ENCODE data around the gene TTK.

Gene TTK

DNA sequence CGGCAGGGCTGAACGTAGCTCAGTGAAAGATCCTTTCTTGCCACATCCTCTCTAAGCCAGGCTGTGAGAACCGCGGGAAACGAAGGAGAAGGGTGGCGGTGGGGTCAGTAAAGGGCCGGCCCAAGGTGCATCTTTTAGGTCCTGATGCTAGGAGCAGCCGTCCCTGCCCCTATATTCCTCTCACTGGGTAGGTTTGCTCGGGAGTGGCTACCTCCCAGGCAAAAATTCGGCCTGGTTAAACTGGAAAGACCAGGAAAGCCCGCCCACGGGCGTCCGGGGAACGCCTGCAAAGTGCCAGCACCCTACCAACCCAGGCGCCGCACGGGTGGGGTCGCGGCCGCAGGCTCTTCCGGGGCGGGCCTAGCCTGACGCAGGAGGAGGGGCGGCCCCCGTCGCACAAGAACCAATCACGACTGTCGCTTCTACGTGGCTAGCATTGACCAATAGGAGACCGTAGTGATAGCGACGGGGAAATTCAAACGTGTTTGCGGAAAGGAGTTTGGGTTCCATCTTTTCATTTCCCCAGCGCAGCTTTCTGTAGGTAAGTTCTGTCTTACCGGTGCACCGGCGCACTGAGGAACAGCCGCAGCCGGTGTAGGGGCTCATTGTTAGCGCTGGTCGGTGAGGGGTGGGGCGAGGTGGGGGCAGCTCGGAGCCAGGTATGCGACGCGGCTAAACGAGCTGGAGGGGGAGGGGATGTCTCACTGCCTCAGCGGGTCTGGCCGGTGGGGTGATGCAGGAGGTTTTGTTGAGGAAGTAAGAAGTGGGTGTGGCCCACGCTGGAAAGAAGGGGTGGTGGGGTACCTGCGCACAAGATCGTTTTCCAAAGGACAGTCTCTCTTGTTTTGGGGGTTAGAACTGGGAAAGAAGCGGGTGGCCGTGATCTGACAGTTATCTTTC lies at the start of gene TTK:
Gene TTK, plus strand, starts transcription at position 477 of the 900 bp plus-strand sequence. CDS start 1,195 bp downstream, outside the sequence.
- peak; percentile 81 for DNase-seq

GRCh38 chr6:79954849-79955248 lies 49.6 kb upstream of the TTK start:
- DNase-seq = no peak

DNA sequence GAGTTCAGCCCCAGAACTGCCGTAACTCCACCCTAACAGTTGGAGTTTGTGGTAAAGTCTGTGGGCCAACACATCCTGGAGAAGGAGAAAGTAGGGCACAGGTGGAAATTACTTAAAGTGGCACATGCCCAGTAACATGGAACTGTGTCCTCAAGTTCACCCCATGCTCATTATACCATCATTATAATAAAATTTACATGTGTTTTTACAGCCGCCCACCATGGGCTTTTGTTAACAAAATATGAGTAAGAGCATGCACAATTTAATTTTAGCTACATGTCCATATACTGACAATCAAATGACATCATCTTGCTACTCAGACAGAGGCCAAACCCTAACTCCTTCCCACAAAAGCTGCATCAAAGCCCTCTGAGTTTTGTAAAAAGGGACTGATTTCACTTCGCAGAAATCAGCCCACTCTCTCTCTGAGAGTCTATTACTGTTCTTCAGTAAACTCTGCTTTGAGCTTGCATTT lies 39.8 kb upstream of the TTK start:
- DNase-seq = no peak

GRCh38 chr6:79967178-79967577 lies 37.3 kb upstream of the TTK start:
- no peak for DNase-seq

DNA sequence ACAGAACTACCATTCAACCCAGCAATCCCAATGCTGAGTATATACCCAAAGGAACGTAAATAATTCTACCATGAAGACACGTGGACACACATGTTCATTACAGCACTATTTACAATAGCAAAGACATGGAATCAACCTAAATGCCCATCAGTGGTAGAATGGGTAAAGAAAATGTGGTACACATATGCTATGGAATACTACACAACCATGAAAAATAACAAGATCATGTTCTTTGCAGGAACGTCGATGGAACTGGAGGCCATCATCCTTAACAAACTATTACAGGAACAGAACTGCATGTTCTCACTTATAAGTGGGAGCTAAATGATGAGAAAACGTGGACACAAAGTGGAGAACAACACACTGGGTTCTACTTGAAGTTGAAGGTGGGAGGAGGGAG lies 34.7 kb upstream of the TTK start:
- no peak for DNase-seq

- DNase-seq = no peak
Observed at GRCh38 chr6:79971193-79971592, 33.3 kb upstream of the TTK start.

- no peak for DNase-seq
Observed at GRCh38 chr6:79981652-79982051, 22.8 kb upstream of the TTK start.

DNA sequence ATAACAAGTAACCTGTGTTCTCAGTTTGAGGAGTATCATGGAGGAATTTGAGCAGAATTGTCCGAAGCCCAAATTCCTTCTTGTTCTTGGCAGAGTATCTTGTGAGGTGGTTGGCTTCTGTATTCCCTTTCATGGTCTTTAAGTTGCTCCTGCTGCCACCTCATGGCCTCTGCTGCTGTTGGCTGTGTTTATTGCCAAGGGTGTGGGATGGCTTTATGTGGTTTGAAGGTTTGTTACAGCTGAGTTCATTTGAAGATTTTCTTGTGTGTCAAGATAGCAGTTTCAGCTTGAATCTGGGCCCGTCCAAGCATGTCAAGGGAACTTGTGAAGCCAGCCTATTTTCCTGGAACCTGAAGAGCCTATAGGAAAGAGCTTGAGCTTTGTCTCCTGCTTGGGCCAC lies 20.2 kb upstream of the TTK start:
- DNase-seq = no peak

- DNase-seq = no peak
Observed at GRCh38 chr6:79985128-79985527, 19.3 kb upstream of the TTK start.

DNA sequence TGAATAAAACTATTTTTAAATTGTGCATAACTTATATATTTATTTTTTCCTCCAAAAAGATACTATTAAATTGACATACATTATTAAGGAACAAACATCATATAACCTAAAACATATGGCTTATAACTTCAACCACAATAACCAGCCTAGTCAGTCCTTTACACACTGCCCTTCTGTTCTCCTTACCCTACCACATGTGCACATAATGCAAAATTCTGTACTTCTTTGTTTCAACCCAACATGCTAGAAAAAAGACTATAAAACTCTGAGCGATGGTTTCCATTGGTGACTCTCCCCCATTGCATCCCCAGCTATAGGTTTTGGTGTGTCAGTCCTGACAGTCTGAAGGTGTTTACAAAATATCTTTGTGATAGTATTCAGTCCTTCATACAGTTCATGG lies 14.8 kb upstream of the TTK start:
- no peak for DNase-seq

DNA sequence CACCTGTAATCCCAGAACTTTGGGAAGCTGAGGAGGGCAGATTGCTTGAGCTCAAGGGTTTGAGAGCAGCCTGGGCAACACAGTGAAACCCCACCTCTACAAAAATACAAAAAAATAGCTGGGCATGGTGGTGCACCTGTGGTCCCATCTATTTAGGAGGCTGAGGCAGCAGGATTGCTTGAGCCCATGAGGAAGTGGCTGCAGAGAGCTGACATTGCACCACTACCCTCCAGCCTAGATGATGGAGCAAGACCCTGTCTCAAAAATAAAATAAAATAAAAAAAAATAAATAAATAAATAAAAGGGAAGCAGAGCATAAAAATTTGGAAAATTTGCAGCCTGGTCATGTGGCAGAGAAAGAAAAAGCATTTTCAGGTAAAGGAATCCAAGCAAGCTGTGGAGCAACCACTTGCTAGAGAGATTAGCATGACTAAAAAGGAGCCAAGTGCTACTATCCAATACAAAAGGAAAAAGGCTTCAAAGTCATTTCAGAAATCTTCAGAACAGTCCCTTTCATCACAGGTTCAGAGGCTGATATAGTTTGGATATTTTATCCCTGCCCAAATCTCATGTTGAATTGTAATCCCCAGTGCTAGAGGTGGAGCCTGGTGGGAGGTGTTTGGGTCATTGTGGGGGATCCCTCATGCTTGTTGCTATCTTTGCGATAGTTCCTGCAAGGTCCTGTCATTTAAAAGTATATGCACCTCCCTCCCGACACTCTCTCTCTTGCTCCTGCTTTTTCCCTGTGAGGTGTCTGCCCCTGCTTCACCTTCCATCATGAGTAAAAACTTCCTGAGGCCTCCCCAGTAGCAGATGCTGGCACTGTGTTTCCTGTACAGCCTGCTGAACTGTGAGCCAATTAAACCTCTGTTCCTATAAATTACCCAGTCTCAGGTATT lies 11.2 kb upstream of the TTK start:
- no peak for DNase-seq

- no peak for DNase-seq
Observed at GRCh38 chr6:79993911-79994309, 10.5 kb upstream of the TTK start.

GRCh38 chr6:79997728-79998127 lies 6.7 kb upstream of the TTK start:
- no peak for DNase-seq

DNA sequence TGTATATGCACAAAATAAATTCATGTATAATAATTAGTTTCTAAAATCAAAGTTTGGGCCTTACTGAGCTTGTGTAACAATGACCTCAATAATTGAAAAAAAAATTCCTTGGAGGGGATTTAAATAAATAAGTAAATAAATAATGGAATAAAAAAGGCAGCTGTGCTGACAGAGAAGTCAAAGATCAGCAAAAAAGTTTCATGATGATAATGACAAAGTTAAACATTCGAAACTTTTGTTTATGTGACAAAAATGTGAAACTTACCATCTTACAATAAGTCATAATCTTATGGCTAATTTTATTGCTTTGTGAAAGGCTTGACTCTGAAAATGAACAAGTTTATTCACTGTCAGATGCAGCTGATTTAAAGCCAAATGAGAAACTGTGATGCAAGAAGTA lies 3.1 kb upstream of the TTK start:
- DNase-seq = no peak

DNA sequence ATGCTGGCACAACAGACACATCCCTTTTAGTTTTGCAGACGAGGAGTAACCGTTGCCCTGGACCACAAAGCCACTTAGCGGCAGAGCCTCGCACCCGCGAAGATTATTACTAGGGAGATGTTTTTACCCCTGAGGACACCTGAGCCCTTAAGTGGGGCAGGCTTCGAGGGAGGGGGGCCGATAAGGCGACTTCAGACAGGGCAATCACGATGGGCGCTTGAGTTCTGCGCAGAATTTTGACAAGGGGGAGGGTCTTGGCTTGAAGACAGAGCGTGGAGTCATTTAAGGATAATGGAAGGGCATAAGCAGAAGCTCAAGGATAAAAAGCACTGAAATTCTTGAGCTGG lies 650 bp upstream of the TTK start:
- DNase-seq = peak; percentile 12

GRCh38 chr6:80005406-80005805 lies 957 bp downstream of the TTK start:
- DNase-seq = no peak

- DNase-seq = no peak
Observed at GRCh38 chr6:80006541-80006940, 2.1 kb downstream of the TTK start.

DNA sequence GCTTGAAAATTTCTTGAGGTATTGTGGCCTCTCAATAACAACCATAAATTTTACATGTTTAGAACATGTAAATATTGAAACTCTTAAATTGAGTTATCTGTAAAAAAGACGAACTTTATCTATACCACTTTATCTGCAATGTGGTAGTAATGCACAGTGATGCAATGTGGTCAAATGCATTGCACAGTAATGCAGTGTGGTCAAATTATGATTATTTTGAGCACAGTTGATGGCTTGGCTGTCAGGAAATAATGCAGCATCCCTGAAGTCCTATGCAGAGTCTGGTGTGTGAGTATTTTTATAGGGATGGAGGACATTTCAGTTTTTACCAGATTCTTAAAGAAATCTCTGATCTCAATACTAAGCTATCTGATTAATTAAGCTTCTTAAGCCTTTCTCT lies 5.1 kb downstream of the TTK start:
- no peak for DNase-seq

- no peak for DNase-seq
Observed at GRCh38 chr6:80010288-80010687, 5.8 kb downstream of the TTK start.

GRCh38 chr6:80015839-80016435 lies 11.5 kb downstream of the TTK start:
- no peak for DNase-seq

- DNase-seq = no peak
Observed at GRCh38 chr6:80020381-80021120, 16.1 kb downstream of the TTK start.

DNA sequence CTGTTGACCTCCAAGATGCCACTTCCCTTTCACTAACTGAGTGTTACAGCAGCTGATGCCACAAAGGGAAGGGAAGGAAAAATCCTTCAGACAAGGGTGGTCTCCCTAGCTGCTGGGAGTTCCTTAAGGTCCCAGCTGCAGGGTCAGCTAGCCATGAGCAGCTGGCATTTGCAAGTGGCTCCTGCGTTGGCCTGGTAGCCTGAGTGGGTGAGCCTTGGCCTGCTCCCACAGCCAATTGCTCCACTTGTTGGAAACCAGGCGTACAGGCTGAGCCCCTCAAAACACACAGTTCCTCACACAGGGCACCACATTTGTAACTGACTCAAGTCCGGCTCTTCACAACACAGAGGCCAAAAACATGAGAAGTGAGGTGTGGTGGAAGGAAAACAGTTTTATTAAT lies 16.7 kb downstream of the TTK start:
- DNase-seq = no peak

GRCh38 chr6:80021591-80021990 lies 17.1 kb downstream of the TTK start:
- no peak for DNase-seq

All from NCI-H2107 (cell line).